ENCODE results near the gene TMEM45A.

DNA sequence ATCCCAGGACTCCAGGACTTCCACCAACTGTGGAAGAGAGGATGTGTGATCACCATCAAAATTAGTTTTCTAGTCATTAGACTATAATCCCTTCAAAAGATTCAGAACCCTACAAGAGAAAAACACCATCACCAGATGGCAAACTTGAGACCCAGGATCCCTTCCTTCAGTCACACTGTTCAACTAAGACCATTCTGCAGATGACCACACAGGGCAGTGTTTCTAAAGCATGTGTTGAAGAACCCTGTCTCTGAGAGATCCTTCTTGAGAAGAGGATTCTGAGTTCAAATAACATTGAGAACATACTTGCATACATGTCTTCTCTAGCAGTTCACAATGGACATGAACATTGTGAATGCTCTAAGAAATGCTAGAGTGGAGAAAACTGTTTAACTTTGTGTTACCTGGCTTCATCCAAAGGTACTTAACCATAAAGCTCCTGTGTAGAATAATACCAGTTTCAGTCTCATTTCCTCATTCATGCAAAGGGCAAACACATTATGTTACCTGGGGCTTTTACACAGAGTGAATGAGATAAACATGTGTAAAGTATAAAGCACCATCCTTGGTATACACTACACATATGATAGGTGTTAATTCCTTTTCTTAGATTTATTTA is 114.6 kb downstream of the TMEM45A start:
- TF ChIP-seq GATA2 (CRISPR knock-in tag; IDR thresholded peaks at IDR 0.05): no peak
- no peak for TF ChIP-seq POLR2AphosphoS5 (IDR thresholded peaks at IDR 0.05; ENCODE audit: low read depth, low read length)
- TF ChIP-seq, protein P1, sequence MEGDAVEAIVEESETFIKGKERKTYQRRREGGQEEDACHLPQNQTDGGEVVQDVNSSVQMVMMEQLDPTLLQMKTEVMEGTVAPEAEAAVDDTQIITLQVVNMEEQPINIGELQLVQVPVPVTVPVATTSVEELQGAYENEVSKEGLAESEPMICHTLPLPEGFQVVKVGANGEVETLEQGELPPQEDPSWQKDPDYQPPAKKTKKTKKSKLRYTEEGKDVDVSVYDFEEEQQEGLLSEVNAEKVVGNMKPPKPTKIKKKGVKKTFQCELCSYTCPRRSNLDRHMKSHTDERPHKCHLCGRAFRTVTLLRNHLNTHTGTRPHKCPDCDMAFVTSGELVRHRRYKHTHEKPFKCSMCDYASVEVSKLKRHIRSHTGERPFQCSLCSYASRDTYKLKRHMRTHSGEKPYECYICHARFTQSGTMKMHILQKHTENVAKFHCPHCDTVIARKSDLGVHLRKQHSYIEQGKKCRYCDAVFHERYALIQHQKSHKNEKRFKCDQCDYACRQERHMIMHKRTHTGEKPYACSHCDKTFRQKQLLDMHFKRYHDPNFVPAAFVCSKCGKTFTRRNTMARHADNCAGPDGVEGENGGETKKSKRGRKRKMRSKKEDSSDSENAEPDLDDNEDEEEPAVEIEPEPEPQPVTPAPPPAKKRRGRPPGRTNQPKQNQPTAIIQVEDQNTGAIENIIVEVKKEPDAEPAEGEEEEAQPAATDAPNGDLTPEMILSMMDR (IDR thresholded peaks at IDR 0.05): no peak
